Activated CD4-positive, alpha-beta T cell treated with anti-CD3 and anti-CD28 coated beads, Interleukin-2, amount 10 ng/mL, durations not matched to agents 7 days and 5 days (primary cell): ENCODE data around the gene CDH15. TPM values are rescaled to one million over a fixed set of nuclear protein-coding genes. Genes with fewer than 3 reads are reported as not detected.

Experiments used
- CTCF ChIA-PET: fragments of 350-600 bp; sonication (Branson Sonifier 250); formaldehyde crosslinking; loops from one replicate; lab custom pipeline; 2021; ENCODE audit warnings: antibody characterized with exemption; lab: Charles Lee
- POLR2A ChIA-PET: fragments of 350-600 bp; sonication (Branson Sonifier 250); formaldehyde crosslinking; loops from one replicate; lab custom pipeline; 2021; ENCODE audit warnings: antibody characterized with exemption; lab: Charles Lee
- DNase-seq: peaks from one replicate; pipeline ENCODE4 v3.0.0-alpha.2; 2020
- H3K27ac Mint-ChIP-seq: one replicate; pipeline ENCODE4 v1.8.0; 2021; ENCODE audit warnings: mild to moderate bottlenecking, moderate library complexity, mixed read lengths
- H3K27me3 Mint-ChIP-seq: one replicate; pipeline ENCODE4 v1.8.0; 2021; ENCODE audit warnings: mixed read lengths
- H3K36me3 Mint-ChIP-seq: one replicate; pipeline ENCODE4 v1.8.0; 2021; ENCODE audit warnings: low read depth, mixed read lengths
- H3K4me1 Mint-ChIP-seq: one replicate; pipeline ENCODE4 v1.8.0; 2021; ENCODE audit warnings: mixed read lengths
- H3K4me3 Mint-ChIP-seq: one replicate; pipeline ENCODE4 v1.8.0; 2021; ENCODE audit warnings: mild to moderate bottlenecking, moderate library complexity, mixed read lengths
- H3K9me3 Mint-ChIP-seq: one replicate; pipeline ENCODE4 v1.8.0; 2021; ENCODE audit warnings: mixed read lengths
- total RNA-seq, 2 experiments: library from RNA; stranded (reverse); gene quantifications; one replicate each; pipeline ENCODE4 v1.2.3, GENCODE V29; 2021

The CDH15 gene
- total RNA-seq, 2 experiments from 2014 or later = not detected

- no peak overlapping the region for H3K4me3 Mint-ChIP-seq
- CTCF ChIA-PET = interaction anchor here (1.3 to 2.5 kb wide), 2 partner anchors 13 to 412 kb away, joined by 3 to 10 read pairs; no protein-coding TSS in a partner anchor
- no peaks in the 10 kb centered on the region for H3K27me3 Mint-ChIP-seq
- H3K9me3 Mint-ChIP-seq = peaks cover 17% of the 10 kb centered on the region
- POLR2A ChIA-PET = no interaction called here
- H3K27ac Mint-ChIP-seq = peak overlapping the region; percentile 60
- DNase-seq = no peak
- peaks cover 20% of the 10 kb centered on the region for H3K36me3 Mint-ChIP-seq
- peaks cover 2% of the 10 kb centered on the region for H3K4me1 Mint-ChIP-seq
Measured at GRCh38 chr16:89154390-89155183, 17.0 kb upstream of the CDH15 start.

GRCh38 chr16:89155184-89155679 lies 16.3 kb upstream of the CDH15 start:
- no peak overlapping the region for H3K4me3 Mint-ChIP-seq
- ChIA-PET POLR2A (interaction anchor here (0.5 kb wide), 1 partner anchor 8 kb away, joined by 3 read pairs; no protein-coding TSS in a partner anchor), CTCF (interaction anchor here (1.3 to 2.5 kb wide), 2 partner anchors 12 to 412 kb away, joined by 3 to 10 read pairs; no protein-coding TSS in a partner anchor)
- peaks cover 2% of the 10 kb centered on the region for H3K4me1 Mint-ChIP-seq
- H3K27ac Mint-ChIP-seq = no peak overlapping the region
- no peaks in the 10 kb centered on the region for H3K27me3 Mint-ChIP-seq
- peaks cover 14% of the 10 kb centered on the region for H3K36me3 Mint-ChIP-seq
- H3K9me3 Mint-ChIP-seq = peaks cover 17% of the 10 kb centered on the region
- no peak for DNase-seq

- Mint-ChIP-seq H3K27ac (peak overlapping the region; percentile 46), H3K4me3 (no peak overlapping the region), H3K27me3 (no peaks in the 10 kb centered on the region), H3K4me1 (peaks cover 2% of the 10 kb centered on the region), H3K9me3 (peaks cover 17% of the 10 kb centered on the region), H3K36me3 (peaks cover 6% of the 10 kb centered on the region)
- ChIA-PET CTCF (interaction anchor here (2.5 kb wide), 1 partner anchor 11 kb away, joined by 10 read pairs; no protein-coding TSS in a partner anchor), POLR2A (interaction anchor here (0.5 kb wide), 1 partner anchor 8 kb away, joined by 3 read pairs; no protein-coding TSS in a partner anchor)
- DNase-seq = no peak
Measured at GRCh38 chr16:89155851-89156739, 15.5 kb upstream of the CDH15 start.

GRCh38 chr16:89156740-89157645 lies 14.6 kb upstream of the CDH15 start:
- DNase-seq = no peak
- peaks cover 2% of the 10 kb centered on the region for H3K4me1 Mint-ChIP-seq
- peaks cover 17% of the 10 kb centered on the region for H3K9me3 Mint-ChIP-seq
- no peak overlapping the region for H3K4me3 Mint-ChIP-seq
- ChIA-PET CTCF (interaction anchor here (2.5 kb wide), 1 partner anchor 10 kb away, joined by 10 read pairs; no protein-coding TSS in a partner anchor), POLR2A (no interaction called here)
- H3K27ac Mint-ChIP-seq = no peak overlapping the region
- H3K27me3 Mint-ChIP-seq = no peaks in the 10 kb centered on the region
- no peaks in the 10 kb centered on the region for H3K36me3 Mint-ChIP-seq

- H3K36me3 Mint-ChIP-seq = no peaks in the 10 kb centered on the region
- H3K9me3 Mint-ChIP-seq = peaks cover 17% of the 10 kb centered on the region
- ChIA-PET CTCF (no interaction called here), POLR2A (no interaction called here)
- H3K27ac Mint-ChIP-seq = no peak overlapping the region
- H3K27me3 Mint-ChIP-seq = no peaks in the 10 kb centered on the region
- no peak for DNase-seq
- no peak overlapping the region for H3K4me3 Mint-ChIP-seq
- H3K4me1 Mint-ChIP-seq = no peaks in the 10 kb centered on the region
Measured at GRCh38 chr16:89157778-89158177, 13.8 kb upstream of the CDH15 start.

- Mint-ChIP-seq H3K4me3 (no peak overlapping the region), H3K36me3 (no peaks in the 10 kb centered on the region), H3K27ac (no peak overlapping the region), H3K9me3 (peaks cover 17% of the 10 kb centered on the region), H3K27me3 (no peaks in the 10 kb centered on the region), H3K4me1 (no peaks in the 10 kb centered on the region)
- ChIA-PET CTCF (no interaction called here), POLR2A (no interaction called here)
- DNase-seq = no peak
Measured at GRCh38 chr16:89159066-89159849, 12.3 kb upstream of the CDH15 start.

- H3K27ac Mint-ChIP-seq = no peak overlapping the region
- no peaks in the 10 kb centered on the region for H3K4me1 Mint-ChIP-seq
- ChIA-PET CTCF (no interaction called here), POLR2A (no interaction called here)
- peaks cover 17% of the 10 kb centered on the region for H3K9me3 Mint-ChIP-seq
- no peak overlapping the region for H3K4me3 Mint-ChIP-seq
- no peaks in the 10 kb centered on the region for H3K36me3 Mint-ChIP-seq
- H3K27me3 Mint-ChIP-seq = no peaks in the 10 kb centered on the region
- no peak for DNase-seq
Measured at GRCh38 chr16:89159850-89160354, 11.6 kb upstream of the CDH15 start.

GRCh38 chr16:89160977-89161701 lies 10.4 kb upstream of the CDH15 start:
- H3K4me3 Mint-ChIP-seq = no peak overlapping the region
- POLR2A ChIA-PET = no interaction called here

GRCh38 chr16:89161763-89162713 lies 9.5 kb upstream of the CDH15 start:
- Mint-ChIP-seq H3K4me3 (no peak overlapping the region), H3K4me1 (no peaks in the 10 kb centered on the region), H3K36me3 (no peaks in the 10 kb centered on the region), H3K27me3 (no peaks in the 10 kb centered on the region), H3K9me3 (peaks cover 17% of the 10 kb centered on the region), H3K27ac (no peak overlapping the region)
- DNase-seq = no peak
- ChIA-PET CTCF (no interaction called here), POLR2A (no interaction called here)

More at GRCh38 chr16:89160977-89161701, 10.4 kb upstream of the CDH15 start:
- CTCF ChIA-PET = interaction anchor here (0.9 kb wide), 1 partner anchor 10 kb away, joined by 3 read pairs; no protein-coding TSS in a partner anchor
- no peak overlapping the region for H3K27ac Mint-ChIP-seq
- H3K9me3 Mint-ChIP-seq = peaks cover 17% of the 10 kb centered on the region
- DNase-seq = no peak
- H3K36me3 Mint-ChIP-seq = no peaks in the 10 kb centered on the region
- H3K4me1 Mint-ChIP-seq = no peaks in the 10 kb centered on the region
- H3K27me3 Mint-ChIP-seq = no peaks in the 10 kb centered on the region

- Mint-ChIP-seq H3K4me3 (no peak overlapping the region), H3K27ac (no peak overlapping the region), H3K36me3 (no peaks in the 10 kb centered on the region), H3K27me3 (no peaks in the 10 kb centered on the region), H3K4me1 (peaks cover 2% of the 10 kb centered on the region), H3K9me3 (peaks cover 8% of the 10 kb centered on the region)
- no peak for DNase-seq
- ChIA-PET CTCF (no interaction called here), POLR2A (interaction anchor here (0.8 kb wide), 1 partner anchor 8 kb away, joined by 3 read pairs; no protein-coding TSS in a partner anchor)
Measured at GRCh38 chr16:89163297-89163696, 8.3 kb upstream of the CDH15 start.
